HUES64 (cell line): ENCODE measurements around the gene PFDN1.

Experiments
- H3K27ac ChIP-seq: 2 replicates; pipeline ENCODE4 v1.7.0; 2013; ENCODE audit warnings: low read depth, low read length, inconsistent platforms
- H3K27me3 ChIP-seq: 2 replicates; pipeline ENCODE4 v1.6.1; 2013; ENCODE audit warnings: mild to moderate bottlenecking, low read length; ENCODE audit not compliant: insufficient read depth
- H3K36me3 ChIP-seq: 2 replicates; pipeline ENCODE4 v1.6.1; 2013; ENCODE audit warnings: mild to moderate bottlenecking, low read length; ENCODE audit not compliant: insufficient read depth
- H3K4me1 ChIP-seq: 2 replicates; pipeline ENCODE4 v1.6.1; 2013; ENCODE audit warnings: mild to moderate bottlenecking, low read length, moderate library complexity; ENCODE audit not compliant: insufficient read depth
- H3K4me3 ChIP-seq: 2 replicates; pipeline ENCODE4 v1.5.1; 2013; ENCODE audit warnings: mild to moderate bottlenecking, low read length, moderate library complexity
- H3K9ac ChIP-seq: 2 replicates; pipeline ENCODE4 v1.6.1; 2013; ENCODE audit warnings: mild to moderate bottlenecking, low read depth, low read length
- H3K9me3 ChIP-seq: 2 replicates; pipeline ENCODE4 v1.6.1; 2013; ENCODE audit warnings: low read depth, low read length; ENCODE audit not compliant: insufficient read depth
- WGBS: fragments of 150-250, 120-280 bp; methylation state at CpG from one replicate; pipeline ENCODE4 v1.1.7; 2013; ENCODE audit warnings: missing lambda C conversion rate; 5-methylcytosine and 5-hydroxymethylcytosine counted together

The PFDN1 gene

DNA sequence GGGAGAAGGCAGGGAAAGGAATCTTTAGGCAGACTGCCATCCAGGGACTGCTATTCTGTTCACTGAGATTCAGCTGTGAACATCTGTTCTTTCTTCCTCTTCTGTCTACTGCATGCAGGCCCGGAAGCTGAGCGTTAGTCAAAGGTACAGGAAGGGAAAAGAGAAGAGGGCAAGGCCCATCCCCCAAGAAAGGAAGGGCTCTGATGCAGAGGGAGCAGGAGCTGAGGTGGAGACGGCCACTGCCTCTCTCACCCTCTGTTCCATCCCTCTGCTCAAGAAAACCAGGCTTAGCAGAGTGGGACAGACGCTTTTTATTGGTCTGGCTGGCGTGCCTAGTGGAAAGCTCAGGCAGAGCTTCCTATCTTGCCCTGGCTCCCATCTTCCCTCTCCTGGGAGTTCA, 57.6 kb downstream of the PFDN1 start:
- WGBS = 94% methylated on average over 3 of the region's 5 CpGs
- Histone ChIP-seq H3K4me3 (no peak overlapping the region), H3K9me3 (no peaks in the 10 kb centered on the region), H3K36me3 (peaks cover 18% of the 10 kb centered on the region), H3K27me3 (no peaks in the 10 kb centered on the region), H3K9ac (no peak overlapping the region), H3K27ac (no peak overlapping the region), H3K4me1 (peaks cover 25% of the 10 kb centered on the region)

- Histone ChIP-seq H3K9ac (no peak overlapping the region), H3K27ac (no peak overlapping the region)
- WGBS = 32% methylated on average over 14 of the region's 14 CpGs
Observed at GRCh38 chr5:140244525-140245025, 58.3 kb downstream of the PFDN1 start.

GRCh38 chr5:140243706-140244250, 59.1 kb downstream of the PFDN1 start:
- Histone ChIP-seq H3K9ac (no peak overlapping the region), H3K27me3 (no peaks in the 10 kb centered on the region), H3K4me1 (peaks cover 25% of the 10 kb centered on the region), H3K36me3 (peaks cover 15% of the 10 kb centered on the region), H3K9me3 (no peaks in the 10 kb centered on the region), H3K4me3 (no peak overlapping the region), H3K27ac (no peak overlapping the region)
- 90% methylated on average over 4 of the region's 4 CpGs for WGBS

More at GRCh38 chr5:140244525-140245025, 58.3 kb downstream of the PFDN1 start:
- no peak overlapping the region for H3K4me3 ChIP-seq
- H3K36me3 ChIP-seq = peaks cover 18% of the 10 kb centered on the region
- no peaks in the 10 kb centered on the region for H3K9me3 ChIP-seq
- peaks cover 25% of the 10 kb centered on the region for H3K4me1 ChIP-seq
- no peaks in the 10 kb centered on the region for H3K27me3 ChIP-seq

DNA sequence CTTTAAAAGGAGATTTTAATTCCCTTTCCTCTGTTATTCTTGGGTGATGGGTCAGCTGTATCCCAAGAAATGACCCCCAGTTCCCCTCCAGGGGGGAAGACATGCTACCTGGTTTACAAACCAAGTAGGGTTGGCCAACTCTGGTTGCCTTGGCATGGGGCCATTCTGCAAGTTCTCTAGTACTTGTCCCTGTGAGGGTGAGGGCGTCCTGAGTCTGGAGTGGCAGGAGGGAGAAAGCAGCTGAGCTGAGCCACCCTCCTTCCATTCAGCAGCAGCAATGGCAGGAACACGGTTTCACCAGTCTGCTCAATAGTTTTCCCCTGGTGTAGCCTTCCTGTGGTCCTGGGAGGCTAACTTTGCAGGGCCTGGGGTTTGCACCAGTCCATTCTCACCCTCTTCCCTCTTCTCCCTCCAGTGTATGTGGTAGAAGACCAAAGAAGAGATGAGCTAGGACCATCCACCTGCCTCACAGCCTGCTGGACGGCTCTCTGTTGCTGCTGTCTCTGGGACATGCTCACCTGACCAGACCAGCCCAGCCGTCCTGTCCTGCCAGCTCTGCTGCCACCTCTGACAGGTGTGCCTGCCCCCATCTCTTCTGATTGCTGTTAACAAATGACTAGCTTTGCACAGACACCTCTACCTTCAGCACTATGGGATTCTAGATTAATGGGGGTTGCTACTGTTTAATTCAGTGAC, 59.9 kb downstream of the PFDN1 start:
- no peak overlapping the region for H3K9ac ChIP-seq
- no peaks in the 10 kb centered on the region for H3K27me3 ChIP-seq
- peaks cover 15% of the 10 kb centered on the region for H3K36me3 ChIP-seq
- H3K9me3 ChIP-seq = no peaks in the 10 kb centered on the region
- peaks cover 25% of the 10 kb centered on the region for H3K4me1 ChIP-seq
- no peak overlapping the region for H3K4me3 ChIP-seq
- 85% methylated on average over 4 of the region's 4 CpGs for WGBS
- H3K27ac ChIP-seq = no peak overlapping the region

- Histone ChIP-seq H3K27ac (peak overlapping the region; percentile 58; the same call in 1 of the 2 replicates), H3K9ac (no peak overlapping the region), H3K4me1 (peaks cover 25% of the 10 kb centered on the region), H3K36me3 (peaks cover 15% of the 10 kb centered on the region), H3K4me3 (no peak overlapping the region), H3K9me3 (no peaks in the 10 kb centered on the region), H3K27me3 (no peaks in the 10 kb centered on the region)
- WGBS = 85% methylated on average over 5 of the region's 5 CpGs
Observed at GRCh38 chr5:140242099-140242498, 60.8 kb downstream of the PFDN1 start.

GRCh38 chr5:140240987-140241706, 61.8 kb downstream of the PFDN1 start:
- H3K9ac ChIP-seq = no peak overlapping the region
- peaks cover 18% of the 10 kb centered on the region for H3K4me1 ChIP-seq
- no peak overlapping the region for H3K4me3 ChIP-seq
- 50% methylated on average over 9 of the region's 9 CpGs for WGBS
- H3K27me3 ChIP-seq = no peaks in the 10 kb centered on the region
- peak overlapping the region; percentile 58; the same call in 1 of the 2 replicates for H3K27ac ChIP-seq
- H3K36me3 ChIP-seq = peaks cover 15% of the 10 kb centered on the region
- H3K9me3 ChIP-seq = no peaks in the 10 kb centered on the region

- H3K27me3 ChIP-seq = no peaks in the 10 kb centered on the region
- 45% methylated on average over 9 of the region's 11 CpGs for WGBS
- no peaks in the 10 kb centered on the region for H3K9me3 ChIP-seq
- H3K9ac ChIP-seq = no peak overlapping the region
- no peak overlapping the region for H3K27ac ChIP-seq
- H3K4me3 ChIP-seq = no peak overlapping the region
- peaks cover 10% of the 10 kb centered on the region for H3K36me3 ChIP-seq
- H3K4me1 ChIP-seq = peaks cover 15% of the 10 kb centered on the region
Observed at GRCh38 chr5:140239939-140240700, 62.8 kb downstream of the PFDN1 start.

- Histone ChIP-seq H3K9ac (no peak overlapping the region), H3K27me3 (no peaks in the 10 kb centered on the region), H3K36me3 (peaks cover 5% of the 10 kb centered on the region), H3K4me1 (peaks cover 15% of the 10 kb centered on the region), H3K4me3 (no peak overlapping the region), H3K27ac (no peak overlapping the region), H3K9me3 (no peaks in the 10 kb centered on the region)
- 83% methylated on average over 5 of the region's 5 CpGs for WGBS
Observed at GRCh38 chr5:140239461-140239860, 63.4 kb downstream of the PFDN1 start.

GRCh38 chr5:140238756-140239155, 64.1 kb downstream of the PFDN1 start:
- H3K27me3 ChIP-seq = no peaks in the 10 kb centered on the region

DNA sequence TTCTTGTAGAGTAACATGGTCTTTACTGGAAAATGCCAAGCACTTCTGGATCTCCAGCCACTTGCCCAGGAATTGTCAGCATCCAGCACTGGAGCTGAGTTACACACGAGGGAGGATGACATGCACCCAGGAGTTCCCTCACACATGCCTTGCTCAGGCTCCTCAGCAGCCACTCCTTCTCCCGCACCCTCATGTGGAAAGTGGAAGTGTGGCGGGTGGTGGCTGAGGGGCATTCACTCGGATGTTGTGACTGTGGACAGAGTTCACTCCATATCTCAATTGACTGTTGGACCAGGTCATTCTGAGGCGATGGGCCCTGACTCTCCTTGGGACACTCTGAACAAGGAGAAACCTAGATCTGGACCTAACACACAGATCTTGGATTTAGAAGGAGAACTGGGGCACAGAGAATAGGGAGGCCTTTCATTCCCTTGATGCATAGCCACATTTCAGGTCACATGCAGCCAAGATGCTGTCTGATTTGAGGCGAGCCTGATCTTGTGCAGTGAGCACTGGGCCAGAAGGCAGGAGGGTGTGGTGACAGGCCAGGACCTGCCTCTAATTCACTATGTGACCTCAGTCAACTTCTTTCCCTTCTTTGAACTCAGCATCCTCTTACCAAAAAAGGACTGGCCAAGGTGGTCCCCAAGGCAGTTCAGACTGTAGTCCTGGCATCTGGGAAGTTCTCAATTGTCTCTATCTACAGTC, 65.9 kb downstream of the PFDN1 start:
- H3K9me3 ChIP-seq = no peaks in the 10 kb centered on the region
- no peak overlapping the region for H3K9ac ChIP-seq
- no peaks in the 10 kb centered on the region for H3K36me3 ChIP-seq
- peaks cover 12% of the 10 kb centered on the region for H3K4me1 ChIP-seq
- no peak overlapping the region for H3K27ac ChIP-seq
- H3K4me3 ChIP-seq = no peak overlapping the region
- WGBS = 90% methylated on average over 6 of the region's 6 CpGs
- no peaks in the 10 kb centered on the region for H3K27me3 ChIP-seq

More at GRCh38 chr5:140238756-140239155, 64.1 kb downstream of the PFDN1 start:
- peaks cover 3% of the 10 kb centered on the region for H3K36me3 ChIP-seq
- H3K27ac ChIP-seq = no peak overlapping the region
- H3K4me3 ChIP-seq = no peak overlapping the region
- H3K9ac ChIP-seq = no peak overlapping the region
- no peaks in the 10 kb centered on the region for H3K9me3 ChIP-seq
- 91% methylated on average over 6 of the region's 6 CpGs for WGBS
- peaks cover 15% of the 10 kb centered on the region for H3K4me1 ChIP-seq
